Stimulated activated CD4-positive, alpha-beta T cell treated with anti-CD3 and anti-CD28 coated beads, TNF-alpha, amount 100 ng/mL, for 24 hours (primary cell): ENCODE measurements around the gene SRGN.

ENCODE experiments used
- DNase-seq, 3 experiments: peaks; one replicate each; pipeline ENCODE4 v3.0.0-alpha.2; 2020; ENCODE audit warnings: low read depth in 3 of 3

SRGN gene

GRCh38 chr10:69061305-69062161 lies 26.4 kb upstream of the SRGN start:
- DNase-seq: no peak

- no peak for DNase-seq
Measured at GRCh38 chr10:69062901-69063300, 25.0 kb upstream of the SRGN start.

GRCh38 chr10:69064762-69065328 lies 23.1 kb upstream of the SRGN start:
- DNase-seq: no peak

GRCh38 chr10:69065406-69066361 lies 22.2 kb upstream of the SRGN start:
- peak in 1 of 3 experiments; percentile 66 for DNase-seq

- DNase-seq: no peak
Measured at GRCh38 chr10:69067189-69067588, 20.7 kb upstream of the SRGN start.

GRCh38 chr10:69068549-69068948 lies 19.4 kb upstream of the SRGN start:
- no peak for DNase-seq

- DNase-seq: no peak
Measured at GRCh38 chr10:69069090-69070042, 18.5 kb upstream of the SRGN start.

GRCh38 chr10:69070951-69071350 lies 17.0 kb upstream of the SRGN start:
- no peak for DNase-seq

- no peak for DNase-seq
Measured at GRCh38 chr10:69071610-69072009, 16.3 kb upstream of the SRGN start.

GRCh38 chr10:69073026-69073425 lies 14.9 kb upstream of the SRGN start:
- no peak for DNase-seq

- DNase-seq: no peak
Measured at GRCh38 chr10:69073736-69074364, 14.1 kb upstream of the SRGN start.

GRCh38 chr10:69074532-69074931 lies 13.4 kb upstream of the SRGN start:
- DNase-seq: no peak

GRCh38 chr10:69075431-69075830 lies 12.5 kb upstream of the SRGN start:
- no peak for DNase-seq

- no peak for DNase-seq
Measured at GRCh38 chr10:69078311-69078710, 9.6 kb upstream of the SRGN start.

GRCh38 chr10:69080226-69080625 lies 7.7 kb upstream of the SRGN start:
- DNase-seq: no peak

- DNase-seq: no peak
Measured at GRCh38 chr10:69086001-69086509, 1.8 kb upstream of the SRGN start.

GRCh38 chr10:69088471-69088769 lies 517 bp downstream of the SRGN start:
- no peak for DNase-seq

- DNase-seq: peak in 1 of 3 experiments; percentile 42
Measured at GRCh38 chr10:69088801-69089501, 1.0 kb downstream of the SRGN start.

GRCh38 chr10:69089638-69090599 lies 2.0 kb downstream of the SRGN start:
- DNase-seq: peak; percentile 55 to 80 (median 73)
